Fibroblast of villous mesenchyme (primary cell): ENCODE data around the gene SYT14. TPM values are rescaled to one million over a fixed set of nuclear protein-coding genes. Genes with fewer than 3 reads are reported as not detected.
"Not testable (repeated sequence)": the region's sequence is repeated elsewhere in the genome, so short reads cannot be mapped to it uniquely, and the experiment has no call there.

ENCODE experiments used
- DNase-seq: peaks from one replicate; pipeline ENCODE4 v3.0.0-alpha.2; 2010; ENCODE audit warnings: low read depth
- H3K4me3 ChIP-seq: 2 replicates; pipeline ENCODE4 v1.5.1; 2011; ENCODE audit warnings: low read depth, mild to moderate bottlenecking, low read length
- CTCF ChIP-seq: IDR thresholded peaks from 2 replicates; pipeline ENCODE4 v1.5.1; 2012; ENCODE audit warnings: low read depth, mild to moderate bottlenecking, low read length; ENCODE audit not compliant: insufficient read depth
- total RNA-seq: library from RNA; depleted of rRNA; stranded (reverse); fragments of >200 nt; gene quantifications from 2 replicates; pipeline ENCODE4 v1.2.3, GENCODE V29; 2012

Gene SYT14
- total RNA-seq, 1 donor = 3.9 TPM

GRCh38 chr1:210104103-210104502 is 166.1 kb downstream of the SYT14 start:
- no peak for TF ChIP-seq CTCF
- H3K4me3 ChIP-seq = no peak overlapping the region
- no peak for DNase-seq

- H3K4me3 ChIP-seq = not testable (repeated sequence)
- DNase-seq = peak; percentile 14
Measured at GRCh38 chr1:210112906-210113305, 174.9 kb downstream of the SYT14 start.

GRCh38 chr1:210117198-210117597 is 179.2 kb downstream of the SYT14 start:
- no peak for TF ChIP-seq CTCF

GRCh38 chr1:210117681-210118170 is 179.7 kb downstream of the SYT14 start:
- DNase-seq = no peak
- no peak overlapping the region for H3K4me3 ChIP-seq
- TF ChIP-seq CTCF = no peak

More at GRCh38 chr1:210117198-210117597, 179.2 kb downstream of the SYT14 start:
- H3K4me3 ChIP-seq = no peak overlapping the region
- DNase-seq = no peak

- DNase-seq = peak; percentile 63
Measured at GRCh38 chr1:210123383-210123782, 185.4 kb downstream of the SYT14 start.

GRCh38 chr1:210123924-210124589 is 186.0 kb downstream of the SYT14 start:
- H3K4me3 ChIP-seq = no peak overlapping the region
- TF ChIP-seq CTCF = no peak
- peak; percentile 49 for DNase-seq

More at GRCh38 chr1:210123383-210123782, 185.4 kb downstream of the SYT14 start:
- H3K4me3 ChIP-seq = no peak overlapping the region
- TF ChIP-seq CTCF = no peak

- peak; percentile 8 for DNase-seq
- no peak overlapping the region for H3K4me3 ChIP-seq
- no peak for TF ChIP-seq CTCF
Measured at GRCh38 chr1:210124736-210125135, 186.7 kb downstream of the SYT14 start.
